IMR-90 (cell line): ENCODE data around the gene CYTH4. TPM values are rescaled to one million over a fixed set of nuclear protein-coding genes. Genes with fewer than 3 reads are reported as not detected.

ENCODE experiments used
- ATAC-seq: fragments of 200-7000 bp; cut with Tn5 transposase; 2 replicates; pipeline ENCODE4 v1.9.1; 2020; ENCODE audit warnings: low read depth, mild to moderate bottlenecking, moderate library complexity
- BruUV-seq: library from RNA; stranded (reverse); fragments of 400-500 nt; replicated peaks from 2 replicates; lab custom pipeline; 2021; lab: Mats Ljungman, UMichigan
- CTCF ChIA-PET: fragments of 300-600 bp; formaldehyde crosslinking; extraction: SDS; loops from one replicate; lab custom pipeline; 2021; ENCODE audit warnings: antibody characterized with exemption; lab: Yijun Ruan, JAX
- POLR2A ChIA-PET: fragments of 300-600 bp; sonication (Branson Sonifier 250); formaldehyde crosslinking; loops from one replicate; lab custom pipeline; 2022; ENCODE audit warnings: antibody characterized with exemption; ENCODE audit not compliant: unreplicated experiment; lab: Charles Lee
- DNase-seq: peaks from one replicate; pipeline ENCODE4 v3.0.0; 2013
- H2AFZ ChIP-seq: replicated peaks from 2 replicates; pipeline ENCODE3; 2013; ENCODE audit warnings: low read length, mild to moderate bottlenecking; ENCODE audit not compliant: poor library complexity
- H2AK5ac ChIP-seq: 2 replicates; pipeline ENCODE4 v1.6.1; 2013; ENCODE audit warnings: low read depth, low read length, inconsistent platforms
- H2AK9ac ChIP-seq: replicated peaks from 2 replicates; pipeline ENCODE3; 2013; ENCODE audit warnings: mild to moderate bottlenecking, low read depth, low read length, moderate library complexity; ENCODE audit not compliant: poor library complexity
- H2BK120ac ChIP-seq: 2 replicates; pipeline ENCODE4 v1.6.1; 2013; ENCODE audit warnings: low read depth, low read length, inconsistent platforms
- H2BK15ac ChIP-seq: 3 replicates; pipeline ENCODE4 v1.6.1; 2013; ENCODE audit warnings: low read depth, low read length, inconsistent platforms
- H2BK20ac ChIP-seq: 2 replicates; pipeline ENCODE4 v1.6.1; 2013; ENCODE audit warnings: low read depth, mild to moderate bottlenecking, inconsistent platforms, low read length, moderate library complexity
- H2BK5ac ChIP-seq: 2 replicates; pipeline ENCODE4 v1.6.1; 2013; ENCODE audit warnings: mild to moderate bottlenecking, low read depth, low read length, inconsistent platforms; ENCODE audit not compliant: poor library complexity, severe bottlenecking
- H3K14ac ChIP-seq: replicated peaks from 2 replicates; pipeline ENCODE4 v1.6.1; 2013; ENCODE audit warnings: low read depth, low read length, inconsistent platforms
- H3K18ac ChIP-seq: 2 replicates; pipeline ENCODE4 v1.6.1; 2013; ENCODE audit warnings: low read depth, low read length, control low read depth
- H3K23ac ChIP-seq: 2 replicates; pipeline ENCODE4 v1.6.1; 2013; ENCODE audit warnings: low read depth, low read length, inconsistent platforms
- H3K27ac ChIP-seq: 2 replicates; pipeline ENCODE4 v1.5.1; 2013; ENCODE audit warnings: mild to moderate bottlenecking, control low read depth, low read length; ENCODE audit not compliant: insufficient read depth
- H3K27me3 ChIP-seq: 2 replicates; pipeline ENCODE4 v1.6.1; 2013; ENCODE audit warnings: low read length; ENCODE audit not compliant: control insufficient read depth, insufficient read depth
- H3K36me3 ChIP-seq: 2 replicates; pipeline ENCODE4 v1.6.1; 2013; ENCODE audit warnings: low read length, mixed read lengths; ENCODE audit not compliant: control insufficient read depth, insufficient read depth
- H3K4ac ChIP-seq: 2 replicates; pipeline ENCODE4 v1.6.1; 2013; ENCODE audit warnings: low read depth, low read length, inconsistent platforms
- H3K4me1 ChIP-seq: 2 replicates; pipeline ENCODE4 v1.6.1; 2013; ENCODE audit warnings: low read length, mixed read lengths; ENCODE audit not compliant: control insufficient read depth, insufficient read depth
- H3K4me2 ChIP-seq: 2 replicates; pipeline ENCODE4 v1.6.1; 2013; ENCODE audit warnings: low read depth, mild to moderate bottlenecking, control low read depth, low read length, moderate library complexity
- H3K4me3 ChIP-seq: 2 replicates; pipeline ENCODE4 v1.5.1; 2013; ENCODE audit warnings: low read depth, mild to moderate bottlenecking, control low read depth, low read length, moderate library complexity; ENCODE audit not compliant: insufficient read depth
- H3K56ac ChIP-seq: 2 replicates; pipeline ENCODE4 v1.6.1; 2013; ENCODE audit warnings: low read length, inconsistent platforms; ENCODE audit not compliant: insufficient read depth; ENCODE audit errors: extremely low read depth
- H3K79me1 ChIP-seq, 2 experiments: 2 replicates each; pipeline ENCODE4 v1.6.1; 2013; ENCODE audit warnings: low read length in 2 of 2, inconsistent platforms in 1 of 2, low read depth in 1 of 2
- H3K9ac ChIP-seq: 2 replicates; pipeline ENCODE4 v1.6.1; 2013; ENCODE audit warnings: low read depth, low read length, control low read depth
- H3K9me1 ChIP-seq: 2 replicates; pipeline ENCODE4 v1.6.1; 2013; ENCODE audit warnings: low read length, inconsistent platforms; ENCODE audit not compliant: insufficient read depth
- H3K9me3 ChIP-seq: 2 replicates; pipeline ENCODE4 v1.6.1; 2013; ENCODE audit warnings: low read length; ENCODE audit not compliant: control insufficient read depth, insufficient read depth
- H4K20me1 ChIP-seq: 2 replicates; pipeline ENCODE4 v1.6.1; 2013; ENCODE audit warnings: low read length, inconsistent platforms; ENCODE audit not compliant: insufficient read depth
- H4K5ac ChIP-seq: 2 replicates; pipeline ENCODE4 v1.6.1; 2013; ENCODE audit warnings: mild to moderate bottlenecking, low read depth, low read length, control low read depth
- H4K8ac ChIP-seq, 2 experiments: 2 replicates each; pipeline ENCODE4 v1.6.1; 2013; ENCODE audit warnings: low read depth in 2 of 2, low read length in 2 of 2, control low read depth in 1 of 2, inconsistent platforms in 1 of 2
- H4K91ac ChIP-seq: 2 replicates; pipeline ENCODE4 v1.6.1; 2013; ENCODE audit warnings: low read depth, low read length, inconsistent platforms; ENCODE audit not compliant: insufficient read depth
- BHLHE40 ChIP-seq: fragments of 150-350 bp; IDR thresholded peaks from 2 replicates; pipeline ENCODE4 v1.6.1; 2016; ENCODE audit warnings: mild to moderate bottlenecking, low read depth, low read length
- CEBPB ChIP-seq: IDR thresholded peaks from 2 replicates; pipeline ENCODE4 v1.6.1; 2012; ENCODE audit warnings: low read depth, low read length, improper control_type of control experiment
- CHD1 ChIP-seq: IDR thresholded peaks from 2 replicates; pipeline ENCODE4 v1.6.1; 2012; ENCODE audit warnings: low read depth, low read length, improper control_type of control experiment
- FOS ChIP-seq: fragments of 150-350 bp; IDR thresholded peaks from 2 replicates; pipeline ENCODE4 v1.6.1; 2016; ENCODE audit warnings: low read depth, low read length
- MAFK ChIP-seq: IDR thresholded peaks from 2 replicates; pipeline ENCODE4 v1.6.1; 2012; ENCODE audit warnings: low read depth, low read length, improper control_type of control experiment
- MAZ ChIP-seq: IDR thresholded peaks from 2 replicates; pipeline ENCODE4 v1.6.1; 2012; ENCODE audit warnings: low read depth, mild to moderate bottlenecking, low read length, improper control_type of control experiment, moderate library complexity, borderline replicate concordance
- MXI1 ChIP-seq: IDR thresholded peaks from 2 replicates; pipeline ENCODE4 v1.6.1; 2012; ENCODE audit warnings: low read depth, mild to moderate bottlenecking, low read length, moderate library complexity, borderline replicate concordance
- NFE2L2 ChIP-seq: fragments of 150-350 bp; IDR thresholded peaks from 2 replicates; pipeline ENCODE4 v1.6.1; 2016; ENCODE audit warnings: low read depth, mild to moderate bottlenecking, low read length
- POLR2A ChIP-seq: IDR thresholded peaks from 2 replicates; pipeline ENCODE4 v1.6.1; 2012; ENCODE audit warnings: mild to moderate bottlenecking, low read depth, low read length
- RAD21 ChIP-seq: IDR thresholded peaks from 2 replicates; pipeline ENCODE4 v1.6.1; 2012; ENCODE audit warnings: low read length, improper control_type of control experiment
- RCOR1 ChIP-seq: IDR thresholded peaks from 2 replicates; pipeline ENCODE4 v1.6.1; 2012; ENCODE audit warnings: mild to moderate bottlenecking, low read length, improper control_type of control experiment; ENCODE audit not compliant: insufficient replicate concordance
- RFX5 ChIP-seq: IDR thresholded peaks from 2 replicates; pipeline ENCODE4 v1.8.0; 2012; ENCODE audit warnings: low read depth, mild to moderate bottlenecking, low read length, moderate library complexity
- SMC3 ChIP-seq: fragments of 150-350 bp; IDR thresholded peaks from 2 replicates; pipeline ENCODE4 v1.6.1; 2016; ENCODE audit warnings: low read depth, mild to moderate bottlenecking, antibody characterized with exemption, low read length, moderate library complexity
- WGBS, 2 experiments: methylation state at CpG; one replicate each; pipeline versions ENCODE4 v1.1.5 to v1.1.7; 2013; ENCODE audit warnings: missing lambda C conversion rate in 2 of 2; ENCODE audit not compliant: insufficient read length in 1 of 2; ENCODE audit errors: extremely low coverage in 2 of 2; 5-methylcytosine and 5-hydroxymethylcytosine counted together
- dilution Hi-C: fragments of 300-500 bp; cut with HindIII; formaldehyde crosslinking; loops from one replicate; pipeline ENCODE4 v1.14.3; 2018; ENCODE audit warnings: low sequenced_read_pairs; ENCODE audit not compliant: unreplicated experiment
- in situ Hi-C: fragments of 300-500 bp; cut with MboI; formaldehyde crosslinking; loops from 3 replicates; pipeline ENCODE4 v1.14.3; 2019; ENCODE audit warnings: low sequenced_read_pairs, inconsistent platforms, mixed read lengths
- intact Hi-C: fragments of 100-400 bp; cut with micrococcal nuclease; formaldehyde crosslinking; loops from 2 replicates; pipeline ENCODE4 v1.10.0; 2022
- polyA plus RNA-seq, 3 experiments: library from polyadenylated mRNA; depleted of rRNA; stranded (reverse); fragments of >200 nt; gene quantifications; 2 replicates each; pipeline ENCODE4 v1.2.3, GENCODE V29; 2012; ENCODE audit warnings: low replicate concordance in 1 of 3
- total RNA-seq: library from RNA; depleted of rRNA; stranded (reverse); fragments of >200 nt; gene quantifications from 2 replicates; pipeline ENCODE4 v1.2.3, GENCODE V29; 2012
- TF ChIP-seq, protein P1 (sequence below): fragments of 150-350 bp; IDR thresholded peaks from 2 replicates; pipeline ENCODE4 v1.6.1; 2017; ENCODE audit warnings: mild to moderate bottlenecking, antibody characterized with exemption, low read length, low read depth
- TF ChIP-seq, protein P2 (sequence below): conservative IDR thresholded peaks from 2 replicates; pipeline ENCODE4 v1.5.1; 2012; ENCODE audit warnings: mild to moderate bottlenecking, low read depth, low read length, improper control_type of control experiment
- TF ChIP-seq, protein P3 (sequence below): fragments of 150-350 bp; IDR thresholded peaks from 2 replicates; pipeline ENCODE4 v1.6.1; 2016; ENCODE audit warnings: low read depth, mild to moderate bottlenecking, low read length, moderate library complexity, borderline replicate concordance

Gene CYTH4
- total and polyA plus RNA-seq, 2 of the 4 experiments (the other 2 are of a cell fraction): 0.36 to 0.55 TPM

DNA sequence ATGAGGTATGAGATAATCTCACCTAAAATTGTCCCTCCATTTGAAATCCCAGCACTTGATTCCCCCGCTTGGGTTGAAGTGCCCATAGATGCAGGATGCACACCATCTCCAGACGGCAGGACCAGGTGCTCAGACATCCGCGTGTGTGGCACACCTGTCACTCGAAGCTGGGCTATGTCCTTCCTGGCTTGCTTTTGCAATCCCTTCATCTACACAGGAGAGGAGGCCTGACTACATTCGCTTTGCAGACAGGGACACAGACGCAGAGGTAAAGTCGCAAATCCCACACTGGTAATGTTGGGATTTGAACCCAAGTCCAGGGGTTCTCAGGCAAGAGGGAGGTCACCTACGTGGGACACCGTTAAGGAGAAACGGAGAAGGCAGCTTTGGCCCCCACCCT is 7.2 kb upstream of the CYTH4 start:
- Histone ChIP-seq H3K4me3 (no peak overlapping the region), H3K79me1 (no peaks in the 10 kb centered on the region), H2AK9ac (no peak overlapping the region), H4K8ac (no peak overlapping the region), H2BK20ac (peak overlapping the region; percentile 62), H3K9me3 (no peaks in the 10 kb centered on the region), H4K91ac (peak overlapping the region; percentile 46; the same call in 1 of the 2 replicates), H3K4ac (no peak overlapping the region), H3K18ac (no peak overlapping the region), H3K4me2 (no peak overlapping the region), H2BK120ac (peak overlapping the region; percentile 35), H3K4me1 (peaks cover 5% of the 10 kb centered on the region), H3K14ac (no peak overlapping the region), H2AK5ac (peak overlapping the region; percentile 88), H3K9me1 (peaks cover 17% of the 10 kb centered on the region), H3K23ac (no peak overlapping the region), H3K56ac (no peak overlapping the region), H4K5ac (no peak overlapping the region), H2BK15ac (peak overlapping the region; percentile 42; the same call in 1 of the 3 replicates), H2BK5ac (no peak overlapping the region), H2AFZ (no peak overlapping the region), H3K9ac (no peak overlapping the region), H4K20me1 (no peaks in the 10 kb centered on the region), H3K36me3 (no peaks in the 10 kb centered on the region), H3K27ac (no peak overlapping the region), H3K27me3 (no peaks in the 10 kb centered on the region)
- 87% methylated on average over 6 of the region's 11 CpGs; no CpG with 5 or more reads in 1 of the 2 experiments for WGBS, 2 experiments
- TF ChIP-seq, protein P1, sequence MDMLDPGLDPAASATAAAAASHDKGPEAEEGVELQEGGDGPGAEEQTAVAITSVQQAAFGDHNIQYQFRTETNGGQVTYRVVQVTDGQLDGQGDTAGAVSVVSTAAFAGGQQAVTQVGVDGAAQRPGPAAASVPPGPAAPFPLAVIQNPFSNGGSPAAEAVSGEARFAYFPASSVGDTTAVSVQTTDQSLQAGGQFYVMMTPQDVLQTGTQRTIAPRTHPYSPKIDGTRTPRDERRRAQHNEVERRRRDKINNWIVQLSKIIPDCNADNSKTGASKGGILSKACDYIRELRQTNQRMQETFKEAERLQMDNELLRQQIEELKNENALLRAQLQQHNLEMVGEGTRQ: no peak
- TF ChIP-seq MXI1 (no peak), CHD1 (no peak), MAZ (no peak), NFE2L2 (no peak), POLR2A (no peak), RCOR1 (no peak), BHLHE40 (no peak), FOS (no peak), SMC3 (no peak), RFX5 (no peak), CEBPB (no peak), RAD21 (no peak), MAFK (no peak)
- TF ChIP-seq, protein P2, sequence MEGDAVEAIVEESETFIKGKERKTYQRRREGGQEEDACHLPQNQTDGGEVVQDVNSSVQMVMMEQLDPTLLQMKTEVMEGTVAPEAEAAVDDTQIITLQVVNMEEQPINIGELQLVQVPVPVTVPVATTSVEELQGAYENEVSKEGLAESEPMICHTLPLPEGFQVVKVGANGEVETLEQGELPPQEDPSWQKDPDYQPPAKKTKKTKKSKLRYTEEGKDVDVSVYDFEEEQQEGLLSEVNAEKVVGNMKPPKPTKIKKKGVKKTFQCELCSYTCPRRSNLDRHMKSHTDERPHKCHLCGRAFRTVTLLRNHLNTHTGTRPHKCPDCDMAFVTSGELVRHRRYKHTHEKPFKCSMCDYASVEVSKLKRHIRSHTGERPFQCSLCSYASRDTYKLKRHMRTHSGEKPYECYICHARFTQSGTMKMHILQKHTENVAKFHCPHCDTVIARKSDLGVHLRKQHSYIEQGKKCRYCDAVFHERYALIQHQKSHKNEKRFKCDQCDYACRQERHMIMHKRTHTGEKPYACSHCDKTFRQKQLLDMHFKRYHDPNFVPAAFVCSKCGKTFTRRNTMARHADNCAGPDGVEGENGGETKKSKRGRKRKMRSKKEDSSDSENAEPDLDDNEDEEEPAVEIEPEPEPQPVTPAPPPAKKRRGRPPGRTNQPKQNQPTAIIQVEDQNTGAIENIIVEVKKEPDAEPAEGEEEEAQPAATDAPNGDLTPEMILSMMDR: no peak
- TF ChIP-seq, protein P3, sequence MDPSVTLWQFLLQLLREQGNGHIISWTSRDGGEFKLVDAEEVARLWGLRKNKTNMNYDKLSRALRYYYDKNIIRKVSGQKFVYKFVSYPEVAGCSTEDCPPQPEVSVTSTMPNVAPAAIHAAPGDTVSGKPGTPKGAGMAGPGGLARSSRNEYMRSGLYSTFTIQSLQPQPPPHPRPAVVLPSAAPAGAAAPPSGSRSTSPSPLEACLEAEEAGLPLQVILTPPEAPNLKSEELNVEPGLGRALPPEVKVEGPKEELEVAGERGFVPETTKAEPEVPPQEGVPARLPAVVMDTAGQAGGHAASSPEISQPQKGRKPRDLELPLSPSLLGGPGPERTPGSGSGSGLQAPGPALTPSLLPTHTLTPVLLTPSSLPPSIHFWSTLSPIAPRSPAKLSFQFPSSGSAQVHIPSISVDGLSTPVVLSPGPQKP: no peak
- CTCF ChIA-PET: no interaction called here
- in situ Hi-C loops: no loop called here
- dilution Hi-C loops: no loop called here
- POLR2A ChIA-PET: no interaction called here
- no peak for DNase-seq
- ATAC-seq: no peak
- no TSS peak for BruUV-seq
- intact Hi-C loops: no loop called here
